ENCODE data around the gene CYB561. TPM values are rescaled to one million over a fixed set of nuclear protein-coding genes. Genes with fewer than 3 reads are reported as not detected.

The CYB561 gene
- polyA plus RNA-seq, 3 donors = 5.2 to 11.8 (median 8.3) TPM

GRCh38 chr17:63435681-63436522 lies 10.2 kb downstream of the CYB561 start:
- peaks cover 0 to 2% (median 0%) of the 10 kb centered on the region in 7 donors for H3K9me3 Mint-ChIP-seq
- intact Hi-C loops (cut with micrococcal nuclease) = loop anchor here in 1 of 2 donors (5.0 kb wide), 1 partner anchor 181 kb away; no protein-coding TSS in a partner anchor
- no peaks in the 10 kb centered on the region for H3K36me3 ChIP-seq (replicated peaks in 1 of 2; ENCODE audit: control insufficient read depth in 1 of 2, insufficient read depth in 2 of 2, low read length in 2 of 2)
- H3K36me3 Mint-ChIP-seq = peaks cover 0 to 4% of the 10 kb centered on the region in 2 donors
- peak overlapping the region in 3 of 7 donors; percentile 40 to 74 (median 59) for H3K27ac Mint-ChIP-seq
- H3K9me3 ChIP-seq (replicated peaks in 1 of 2; ENCODE audit: control insufficient read depth in 1 of 2, insufficient read depth in 1 of 2, low read length in 2 of 2) = no peaks in the 10 kb centered on the region
- H4K20me1 ChIP-seq (ENCODE audit: insufficient read depth, low read length) = no peaks in the 10 kb centered on the region
- 84% methylated on average over 28 of the region's 29 CpGs for WGBS (ENCODE audit: insufficient coverage)
- no peaks in the 10 kb centered on the region for H3K27me3 ChIP-seq (ENCODE audit: control insufficient read depth in 2 of 2, insufficient read depth in 2 of 2, low read length in 2 of 2)
- DNase-seq = no peak
- H3K4me3 ChIP-seq (replicated peaks in 1 of 3; ENCODE audit: low read depth in 2 of 3, low read length in 3 of 3) = no peak overlapping the region
- peak overlapping the region; percentile 79 for H2AFZ ChIP-seq (ENCODE audit: insufficient read depth, low read depth, low read length, poor library complexity, severe bottlenecking)
- H3K4me1 Mint-ChIP-seq = peaks cover 50% of the 10 kb centered on the region
- H3K9ac ChIP-seq (ENCODE audit: insufficient read depth, low read length, poor library complexity, severe bottlenecking) = no peak overlapping the region
- H3K4me3 Mint-ChIP-seq = no peak overlapping the region
- no peak for TF ChIP-seq CTCF (IDR thresholded peaks at IDR 0.05)
- H3K27me3 Mint-ChIP-seq (ENCODE audit: low read depth in 3 of 3) = peaks cover 2 to 11% (median 6%) of the 10 kb centered on the region in 3 donors
- H3K4me2 ChIP-seq (replicated peaks; ENCODE audit: extremely low read depth, low read length, poor library complexity, severe bottlenecking) = peak overlapping the region; percentile 70
- H3K79me2 ChIP-seq (ENCODE audit: insufficient read depth, low read length) = no peaks in the 10 kb centered on the region
- peaks cover 50 to 59% of the 10 kb centered on the region in 2 donors for H3K4me1 ChIP-seq (ENCODE audit: control insufficient read depth in 1 of 2, insufficient read depth in 2 of 2, low read length in 2 of 2)
- no peak overlapping the region for H3K27ac ChIP-seq (ENCODE audit: low read depth in 1 of 2, low read length in 2 of 2)

GRCh38 chr17:63434951-63435571 lies 11.0 kb downstream of the CYB561 start:
- H3K36me3 ChIP-seq (replicated peaks in 1 of 2; ENCODE audit: control insufficient read depth in 1 of 2, insufficient read depth in 2 of 2, low read length in 2 of 2) = no peaks in the 10 kb centered on the region
- H3K79me2 ChIP-seq (ENCODE audit: insufficient read depth, low read length) = no peaks in the 10 kb centered on the region
- peak; percentile 70 for TF ChIP-seq CTCF (IDR thresholded peaks at IDR 0.05)
- H3K27me3 Mint-ChIP-seq (ENCODE audit: low read depth in 3 of 3) = peaks cover 2 to 11% (median 6%) of the 10 kb centered on the region in 3 donors
- peaks cover 0 to 3% (median 0%) of the 10 kb centered on the region in 7 donors for H3K9me3 Mint-ChIP-seq
- peak; percentile 55 to 65 (median 59) for DNase-seq
- WGBS (ENCODE audit: insufficient coverage) = 4% methylated on average over 19 of the region's 25 CpGs
- H3K36me3 Mint-ChIP-seq = peaks cover 0 to 4% of the 10 kb centered on the region in 2 donors
- no peaks in the 10 kb centered on the region for H3K9me3 ChIP-seq (replicated peaks in 1 of 2; ENCODE audit: control insufficient read depth in 1 of 2, insufficient read depth in 1 of 2, low read length in 2 of 2)
- H3K4me3 Mint-ChIP-seq = peak overlapping the region; percentile 71 to 80
- H3K4me3 ChIP-seq (replicated peaks in 1 of 3; ENCODE audit: low read depth in 2 of 3, low read length in 3 of 3) = peak overlapping the region in 2 of 3 experiments; percentile 2 to 66
- H3K27ac ChIP-seq (ENCODE audit: low read depth in 1 of 2, low read length in 2 of 2) = peak overlapping the region in 1 of 2 donors; percentile 65
- H3K9ac ChIP-seq (ENCODE audit: insufficient read depth, low read length, poor library complexity, severe bottlenecking) = no peak overlapping the region
- no peaks in the 10 kb centered on the region for H3K27me3 ChIP-seq (ENCODE audit: control insufficient read depth in 2 of 2, insufficient read depth in 2 of 2, low read length in 2 of 2)
- intact Hi-C loops (cut with micrococcal nuclease) = loop anchor here in 1 of 2 donors (5.0 kb wide), 1 partner anchor 182 kb away; no protein-coding TSS in a partner anchor
- peak overlapping the region; percentile 79 for H2AFZ ChIP-seq (ENCODE audit: insufficient read depth, low read depth, low read length, poor library complexity, severe bottlenecking)
- H3K4me2 ChIP-seq (replicated peaks; ENCODE audit: extremely low read depth, low read length, poor library complexity, severe bottlenecking) = peak overlapping the region; percentile 70
- no peaks in the 10 kb centered on the region for H4K20me1 ChIP-seq (ENCODE audit: insufficient read depth, low read length)
- H3K4me1 ChIP-seq (ENCODE audit: control insufficient read depth in 1 of 2, insufficient read depth in 2 of 2, low read length in 2 of 2) = peaks cover 42 to 51% of the 10 kb centered on the region in 2 donors
- peaks cover 42% of the 10 kb centered on the region for H3K4me1 Mint-ChIP-seq
- H3K27ac Mint-ChIP-seq = peak overlapping the region; percentile 40 to 78 (median 63)
